GM12878 (cell line): Measurements from ENCODE around the gene CYB561A3. TPM values are rescaled to one million over a fixed set of nuclear protein-coding genes. Genes with fewer than 3 reads are reported as not detected.

ENCODE experiments used
- ATF3 ChIP-seq: IDR thresholded peaks from 2 replicates; pipeline ENCODE4 v1.6.1; 2011; ENCODE audit warnings: low read depth, mild to moderate bottlenecking, low read length, moderate library complexity, borderline replicate concordance; ENCODE audit errors: extremely low read depth
- CBFB ChIP-seq: IDR thresholded peaks from 2 replicates; pipeline ENCODE4 v1.6.1; 2016; ENCODE audit warnings: antibody characterized with exemption, low read depth
- CREB1 ChIP-seq: IDR thresholded peaks from 2 replicates; pipeline ENCODE4 v1.6.1; 2012; ENCODE audit warnings: low read depth, mild to moderate bottlenecking, inconsistent platforms
- CUX1 ChIP-seq: IDR thresholded peaks from 2 replicates; pipeline ENCODE4 v1.6.1; 2012; ENCODE audit warnings: improper control_type of control experiment, low read depth, low read length; ENCODE audit not compliant: insufficient replicate concordance
- GABPA ChIP-seq: IDR thresholded peaks from 2 replicates; pipeline ENCODE4 v1.6.1; 2014; ENCODE audit warnings: antibody characterized with exemption, low read depth, mild to moderate bottlenecking, inconsistent platforms
- SMC3 ChIP-seq: IDR thresholded peaks from 2 replicates; pipeline ENCODE4 v1.6.1; 2011; ENCODE audit warnings: low read length, improper control_type of control experiment, borderline replicate concordance
- SP1 ChIP-seq: IDR thresholded peaks from one replicate; pipeline ENCODE4 v1.6.1; 2011; ENCODE audit warnings: low read depth, low read length
- SREBF1 ChIP-seq: IDR thresholded peaks from 2 replicates; pipeline ENCODE4 v1.6.1; 2012; ENCODE audit warnings: mild to moderate bottlenecking, low read length
- ZNF217 ChIP-seq: fragments of 450-650 bp; IDR thresholded peaks from 2 replicates; pipeline ENCODE4 v1.6.1; 2017; ENCODE audit warnings: antibody characterized with exemption, mild to moderate bottlenecking
- ZNF592 ChIP-seq: fragments of 450-650 bp; IDR thresholded peaks from 2 replicates; pipeline ENCODE4 v1.6.1; 2017; ENCODE audit warnings: mild to moderate bottlenecking, moderate library complexity
- ZSCAN29 ChIP-seq: fragments of 450-650 bp; IDR thresholded peaks from 2 replicates; pipeline ENCODE4 v1.6.1; 2017; ENCODE audit warnings: mild to moderate bottlenecking, moderate library complexity
- polyA plus RNA-seq, 11 experiments: library from polyadenylated mRNA; depleted of rRNA in 4 of 11; unstranded in 6 of 11; stranded (reverse) in 5 of 11; fragments of >200 nt; fragmentation: Nextera tagmentation in 4 of 11; fragmentation: Illumina TruSeq in 1 of 11; extraction: Ambion mirVana in 4 of 11; extraction: Trizol in 1 of 11; gene quantifications; 1 replicate in 1 of 11; 2 replicates in 10 of 11; pipeline versions ENCODE4 v1.2.1 to v1.2.3, GENCODE V29; 2011 to 2016; ENCODE audit warnings: inconsistent platforms in 2 of 11, missing spikeins in 2 of 11, low read depth in 1 of 11
- total RNA-seq, 4 experiments: library from RNA; depleted of rRNA in 3 of 4; stranded (reverse); fragments of >200 nt in 3 of 4; fragmentation: Illumina TruSeq in 1 of 4; extraction: Trizol in 1 of 4; gene quantifications; 2 replicates each; pipeline versions ENCODE4 v1.2.1 to v1.2.3, GENCODE V29; 2013 to 2021

Gene CYB561A3
- total and polyA plus RNA-seq, 10 of the 15 experiments (the other 5 are each of a cell fraction or from before 2014, with no cell fraction given) = 40.1 to 169 (median 74.4) TPM

GRCh38 chr11:61336171-61336935 lies 25.3 kb downstream of the CYB561A3 start (continued):
- peak; percentile 100 for TF ChIP-seq SMC3
- TF ChIP-seq CREB1 = no peak
- TF ChIP-seq SREBF1 = no peak
- TF ChIP-seq CUX1 = no peak
- TF ChIP-seq ZNF592 = 0 out of 2 replicates have a peak, but pooled peaks have one; percentile 54
- TF ChIP-seq SP1 = peak; percentile 12
- no peak for TF ChIP-seq CBFB
- TF ChIP-seq ATF3 = no peak
- TF ChIP-seq ZSCAN29 = no peak
- TF ChIP-seq GABPA = no peak
- TF ChIP-seq ZNF217 = no peak
